ENCODE data around the gene MARCHF3. TPM values are rescaled to one million over a fixed set of nuclear protein-coding genes. Genes with fewer than 3 reads are reported as not detected.

Gene MARCHF3
- total RNA-seq, 1 experiment from 2014 or later: 16.1 TPM

- peak; percentile 89 for ATAC-seq
- ChIA-PET CTCF (interaction anchor here (0.6 to 1.4 kb wide), 4 partner anchors 9 to 413 kb away, joined by 3 to 5 read pairs (median 4); no protein-coding TSS in a partner anchor), POLR2A (no interaction called here)
- no peak for DNase-seq (ENCODE audit: low spot score)
- Mint-ChIP-seq H3K27ac (peak overlapping the region; percentile 67), H3K27me3 (ENCODE audit: low read depth) (peaks cover 8% of the 10 kb centered on the region), H3K9me3 (peaks cover 3% of the 10 kb centered on the region; the same call in 1 of the 2 replicates), H3K36me3 (no peaks in the 10 kb centered on the region), H3K4me1 (peaks cover 51% of the 10 kb centered on the region), H3K4me3 (peak overlapping the region; percentile 2; the same call in 1 of the 2 replicates)
- TF ChIP-seq IRF2 (CRISPR knock-in tag; IDR thresholded peaks at IDR 0.05; ENCODE audit: borderline replicate concordance, low read depth): no peak
- TF ChIP-seq ZNF423 (CRISPR knock-in tag; IDR thresholded peaks at IDR 0.05): no peak
- no peak for TF ChIP-seq ZNF219 (CRISPR knock-in tag; IDR thresholded peaks at IDR 0.05; ENCODE audit: borderline replicate concordance)
- peak; percentile 45; the same call in 1 of the 2 replicates for TF ChIP-seq ZMAT4 (CRISPR knock-in tag; IDR thresholded peaks at IDR 0.05)
- TF ChIP-seq, protein P1, sequence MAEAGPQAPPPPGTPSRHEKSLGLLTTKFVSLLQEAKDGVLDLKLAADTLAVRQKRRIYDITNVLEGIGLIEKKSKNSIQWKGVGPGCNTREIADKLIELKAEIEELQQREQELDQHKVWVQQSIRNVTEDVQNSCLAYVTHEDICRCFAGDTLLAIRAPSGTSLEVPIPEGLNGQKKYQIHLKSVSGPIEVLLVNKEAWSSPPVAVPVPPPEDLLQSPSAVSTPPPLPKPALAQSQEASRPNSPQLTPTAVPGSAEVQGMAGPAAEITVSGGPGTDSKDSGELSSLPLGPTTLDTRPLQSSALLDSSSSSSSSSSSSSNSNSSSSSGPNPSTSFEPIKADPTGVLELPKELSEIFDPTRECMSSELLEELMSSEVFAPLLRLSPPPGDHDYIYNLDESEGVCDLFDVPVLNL (CRISPR knock-in tag; IDR thresholded peaks at IDR 0.05; ENCODE audit: borderline replicate concordance, low read depth): no peak
- TF ChIP-seq, protein P2, sequence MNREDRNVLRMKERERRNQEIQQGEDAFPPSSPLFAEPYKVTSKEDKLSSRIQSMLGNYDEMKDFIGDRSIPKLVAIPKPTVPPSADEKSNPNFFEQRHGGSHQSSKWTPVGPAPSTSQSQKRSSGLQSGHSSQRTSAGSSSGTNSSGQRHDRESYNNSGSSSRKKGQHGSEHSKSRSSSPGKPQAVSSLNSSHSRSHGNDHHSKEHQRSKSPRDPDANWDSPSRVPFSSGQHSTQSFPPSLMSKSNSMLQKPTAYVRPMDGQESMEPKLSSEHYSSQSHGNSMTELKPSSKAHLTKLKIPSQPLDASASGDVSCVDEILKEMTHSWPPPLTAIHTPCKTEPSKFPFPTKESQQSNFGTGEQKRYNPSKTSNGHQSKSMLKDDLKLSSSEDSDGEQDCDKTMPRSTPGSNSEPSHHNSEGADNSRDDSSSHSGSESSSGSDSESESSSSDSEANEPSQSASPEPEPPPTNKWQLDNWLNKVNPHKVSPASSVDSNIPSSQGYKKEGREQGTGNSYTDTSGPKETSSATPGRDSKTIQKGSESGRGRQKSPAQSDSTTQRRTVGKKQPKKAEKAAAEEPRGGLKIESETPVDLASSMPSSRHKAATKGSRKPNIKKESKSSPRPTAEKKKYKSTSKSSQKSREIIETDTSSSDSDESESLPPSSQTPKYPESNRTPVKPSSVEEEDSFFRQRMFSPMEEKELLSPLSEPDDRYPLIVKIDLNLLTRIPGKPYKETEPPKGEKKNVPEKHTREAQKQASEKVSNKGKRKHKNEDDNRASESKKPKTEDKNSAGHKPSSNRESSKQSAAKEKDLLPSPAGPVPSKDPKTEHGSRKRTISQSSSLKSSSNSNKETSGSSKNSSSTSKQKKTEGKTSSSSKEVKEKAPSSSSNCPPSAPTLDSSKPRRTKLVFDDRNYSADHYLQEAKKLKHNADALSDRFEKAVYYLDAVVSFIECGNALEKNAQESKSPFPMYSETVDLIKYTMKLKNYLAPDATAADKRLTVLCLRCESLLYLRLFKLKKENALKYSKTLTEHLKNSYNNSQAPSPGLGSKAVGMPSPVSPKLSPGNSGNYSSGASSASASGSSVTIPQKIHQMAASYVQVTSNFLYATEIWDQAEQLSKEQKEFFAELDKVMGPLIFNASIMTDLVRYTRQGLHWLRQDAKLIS (CRISPR knock-in tag; IDR thresholded peaks at IDR 0.05; ENCODE audit: borderline replicate concordance): no peak
Observed at GRCh38 chr5:127079994-127080491, 49.7 kb upstream of the MARCHF3 start.

DNA sequence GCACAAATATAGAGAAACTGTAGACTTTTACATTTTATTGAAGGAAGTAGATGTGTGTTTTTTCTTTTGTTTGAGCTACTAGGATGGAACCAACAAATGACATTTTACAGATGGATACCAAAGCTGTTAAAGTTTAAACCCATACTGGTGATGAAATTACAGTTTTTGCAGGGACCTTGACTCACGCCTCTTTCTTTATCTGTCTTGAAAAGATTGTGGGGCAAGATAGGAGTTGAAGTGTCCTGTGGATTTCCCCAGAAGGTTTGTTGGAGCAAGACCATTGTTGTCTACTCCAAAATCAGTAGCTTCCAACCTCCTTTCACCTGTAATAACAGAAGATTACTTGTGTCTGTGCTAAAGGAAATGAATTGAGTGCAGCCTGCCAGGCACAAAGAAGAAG is 47.0 kb upstream of the MARCHF3 start:
- peaks cover 61% of the 10 kb centered on the region for H3K4me1 Mint-ChIP-seq
- CTCF ChIA-PET: no interaction called here
- H3K36me3 Mint-ChIP-seq: no peaks in the 10 kb centered on the region
- TF ChIP-seq, protein P3, sequence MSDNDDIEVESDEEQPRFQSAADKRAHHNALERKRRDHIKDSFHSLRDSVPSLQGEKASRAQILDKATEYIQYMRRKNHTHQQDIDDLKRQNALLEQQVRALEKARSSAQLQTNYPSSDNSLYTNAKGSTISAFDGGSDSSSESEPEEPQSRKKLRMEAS (CRISPR knock-in tag; IDR thresholded peaks at IDR 0.05): no peak
- TF ChIP-seq, protein P1 (CRISPR knock-in tag; IDR thresholded peaks at IDR 0.05; ENCODE audit: borderline replicate concordance, low read depth): no peak
- TF ChIP-seq ZNF121 (CRISPR knock-in tag; IDR thresholded peaks at IDR 0.05) (no peak), TP53 (CRISPR knock-in tag; IDR thresholded peaks at IDR 0.05) (no peak), ESRRA (CRISPR knock-in tag; IDR thresholded peaks at IDR 0.05; ENCODE audit: borderline replicate concordance) (no peak), ZNF425 (CRISPR knock-in tag; conservative IDR thresholded peaks at IDR 0.05) (no peak), ZNF317 (CRISPR knock-in tag; IDR thresholded peaks at IDR 0.05; ENCODE audit: borderline replicate concordance, low read depth) (no peak), ZSCAN18 (CRISPR knock-in tag; IDR thresholded peaks at IDR 0.05) (no peak), GRHL2 (CRISPR knock-in tag; IDR thresholded peaks at IDR 0.05; ENCODE audit: insufficient replicate concordance, severe bottlenecking) (no peak), JAZF1 (CRISPR knock-in tag; IDR thresholded peaks at IDR 0.05) (no peak), AR (CRISPR knock-in tag; IDR thresholded peaks at IDR 0.05) (no peak), MYBL2 (CRISPR knock-in tag; IDR thresholded peaks at IDR 0.05) (no peak), ZNF138 (CRISPR knock-in tag; conservative IDR thresholded peaks at IDR 0.05) (no peak), CBFB (CRISPR knock-in tag; IDR thresholded peaks at IDR 0.05; ENCODE audit: low read depth) (no peak), CREB1 (CRISPR knock-in tag; IDR thresholded peaks at IDR 0.05) (no peak)
- ATAC-seq (no peak), DNase-seq (ENCODE audit: low spot score) (no peak)
- H3K4me3 Mint-ChIP-seq: no peak overlapping the region; the same call in 1 of the 2 replicates
- no peak overlapping the region for H3K27ac Mint-ChIP-seq
- peaks cover 8% of the 10 kb centered on the region for H3K27me3 Mint-ChIP-seq (ENCODE audit: low read depth)
- POLR2A ChIA-PET: interaction anchor here (0.6 kb wide), 1 partner anchor 180 kb away, joined by 3 read pairs; no protein-coding TSS in a partner anchor
- H3K9me3 Mint-ChIP-seq: peaks cover 3% of the 10 kb centered on the region; the same call in 1 of the 2 replicates

All from WTC11 (cell line).